K562 (cell line): ENCODE data around the gene BRCC3. TPM values are rescaled to one million over a fixed set of nuclear protein-coding genes. Genes with fewer than 3 reads are reported as not detected.
A peak's percentile ranks its signal among the peaks of the same experiment; 100 is the strongest.

Experiments used
- ADNP ChIP-seq: fragments of 200-800 bp; sonication (Bioruptor generic); IDR thresholded peaks from 2 replicates; pipeline ENCODE4 v1.6.1; 2016; ENCODE audit warnings: missing genetic modification characterization, missing compliant biosample characterization
- ATF7 ChIP-seq: fragments of 450-650 bp; IDR thresholded peaks from 2 replicates; pipeline ENCODE4 v1.7.1; 2014; ENCODE audit warnings: mild to moderate bottlenecking, moderate library complexity
- CAMTA2 ChIP-seq: fragments of 250-450 bp; sonication (Bioruptor Pico); conservative IDR thresholded peaks from 2 replicates; pipeline ENCODE4 v1.5.1; 2022
- GABPB1 ChIP-seq: sonication (generic); formaldehyde crosslinking; IDR thresholded peaks from 2 replicates; pipeline ENCODE4 v1.8.0; 2022; ENCODE audit warnings: mild to moderate bottlenecking, missing genetic modification reagents
- MCM3 ChIP-seq: fragments of 450-650 bp; IDR thresholded peaks from 2 replicates; pipeline ENCODE4 v1.6.1; 2016
- NELFE ChIP-seq: IDR thresholded peaks from 2 replicates; pipeline ENCODE4 v1.6.1; 2011; ENCODE audit warnings: mild to moderate bottlenecking; ENCODE audit not compliant: insufficient read depth, insufficient read length
- NONO ChIP-seq, 2 experiments: fragments of 200-400 bp in 1 of 2; fragments of 450-650 bp in 1 of 2; formaldehyde crosslinking in 1 of 2; IDR thresholded peaks; 2 replicates each; pipeline ENCODE4 v1.6.1; 2017; ENCODE audit warnings: low read depth in 2 of 2, mild to moderate bottlenecking in 2 of 2, moderate library complexity in 2 of 2, low read length in 1 of 2
- POLR2G ChIP-seq: fragments of 200-400 bp; formaldehyde crosslinking; IDR thresholded peaks from 2 replicates; pipeline ENCODE4 v1.6.1; 2017; ENCODE audit warnings: low read depth, mild to moderate bottlenecking, antibody characterized with exemption, low read length, moderate library complexity
- POLR2H ChIP-seq: IDR thresholded peaks from 2 replicates; pipeline ENCODE4 v1.6.1; 2016; ENCODE audit warnings: missing genetic modification characterization, low read depth, mild to moderate bottlenecking, control low read depth, missing compliant biosample characterization, moderate library complexity
- PTTG1 ChIP-seq: fragments of 450-650 bp; IDR thresholded peaks from 2 replicates; pipeline ENCODE4 v1.6.1; 2016; ENCODE audit warnings: low read depth, mild to moderate bottlenecking, missing genetic modification characterization, missing compliant biosample characterization
- SETDB1 ChIP-seq: IDR thresholded peaks from one replicate; pipeline ENCODE4 v1.6.1; 2012; ENCODE audit warnings: low read length, control low read depth, inconsistent platforms
- SRSF3 ChIP-seq: fragments of 200-400 bp; formaldehyde crosslinking; IDR thresholded peaks from 2 replicates; pipeline ENCODE4 v1.6.1; 2016; ENCODE audit warnings: mild to moderate bottlenecking, low read length, moderate library complexity; ENCODE audit not compliant: insufficient read depth
- TFAM ChIP-seq: fragments of 250-450 bp; sonication (Bioruptor Pico); conservative IDR thresholded peaks from 2 replicates; pipeline ENCODE4 v1.5.0; 2021; ENCODE audit warnings: mild to moderate bottlenecking, moderate library complexity
- ZNF232 ChIP-seq: sonication (generic); formaldehyde crosslinking; IDR thresholded peaks from 2 replicates; pipeline ENCODE4 v1.8.0; 2022; ENCODE audit warnings: mild to moderate bottlenecking, missing genetic modification reagents
- ZNF24 ChIP-seq: fragments of 450-650 bp; IDR thresholded peaks from 2 replicates; pipeline ENCODE4 v1.6.1; 2016
- ZNF316 ChIP-seq: fragments of 450-650 bp; IDR thresholded peaks from 2 replicates; pipeline ENCODE4 v1.6.1; 2016
- ZNF551 ChIP-seq: fragments of 250-450 bp; sonication (Bioruptor Pico); IDR thresholded peaks from 2 replicates; pipeline ENCODE4 v1.5.0; 2021; ENCODE audit warnings: mild to moderate bottlenecking, moderate library complexity
- ZNF644 ChIP-seq: fragments of 200-800 bp; sonication (Bioruptor generic); IDR thresholded peaks from 2 replicates; pipeline ENCODE4 v1.6.1; 2016; ENCODE audit warnings: low read depth, missing genetic modification characterization, missing compliant biosample characterization
- ZNF707 ChIP-seq: fragments of 250-450 bp; sonication (Bioruptor Pico); conservative IDR thresholded peaks from 2 replicates; pipeline ENCODE4 v1.8.0; 2022; ENCODE audit warnings: inconsistent platforms, mild to moderate bottlenecking, moderate library complexity
- ZNF717 ChIP-seq: fragments of 250-450 bp; sonication (Bioruptor Pico); IDR thresholded peaks from 2 replicates; pipeline ENCODE4 v1.5.0; 2021
- polyA plus RNA-seq, 8 experiments: library from polyadenylated mRNA; depleted of rRNA in 4 of 8; stranded (reverse) in 5 of 8; unstranded in 3 of 8; fragments of >200 nt; fragmentation: Nextera tagmentation in 2 of 8; fragmentation: Illumina TruSeq in 1 of 8; extraction: Ambion mirVana in 2 of 8; extraction: Trizol in 1 of 8; gene quantifications; 2 replicates each; pipeline versions ENCODE4 v1.2.1 to v1.2.3, GENCODE V29; 2011 to 2014; ENCODE audit warnings: inconsistent platforms in 1 of 8, missing spikeins in 1 of 8
- total RNA-seq, 7 experiments: library from RNA; depleted of rRNA in 6 of 7; stranded (reverse); fragments of >200 nt in 6 of 7; fragmentation: Illumina TruSeq in 2 of 7; extraction: Trizol in 2 of 7; gene quantifications; 2 replicates each; pipeline versions ENCODE4 v1.2.1 to v1.2.3, GENCODE V29; 2011 to 2021; ENCODE audit warnings: low replicate concordance in 1 of 7
- TF ChIP-seq, protein P1 (sequence below), 2 experiments: fragments of 450-650 bp in 1 of 2; sonication (generic) in 1 of 2; formaldehyde crosslinking in 1 of 2; IDR thresholded peaks in 1 of 2; conservative IDR thresholded peaks in 1 of 2; 2 replicates each; pipeline versions ENCODE4 v1.6.1 to v1.8.1; 2016 to 2023; ENCODE audit warnings: mild to moderate bottlenecking in 2 of 2, moderate library complexity in 2 of 2, inconsistent platforms in 1 of 2, missing genetic modification reagents in 1 of 2
- TF ChIP-seq, protein P2 (sequence below), 2 experiments: IDR thresholded peaks; 2 replicates each; pipeline ENCODE4 v1.6.1; 2011; ENCODE audit warnings: borderline replicate concordance in 1 of 2, control low read depth in 1 of 2, low read depth in 1 of 2, low read length in 1 of 2, mild to moderate bottlenecking in 1 of 2, mixed read lengths in 1 of 2, moderate library complexity in 1 of 2; ENCODE audit not compliant: insufficient read depth in 1 of 2, insufficient read length in 1 of 2, poor library complexity in 1 of 2, severe bottlenecking in 1 of 2; ENCODE audit errors: extremely low read depth in 1 of 2
- TF ChIP-seq, protein P3 (sequence below): fragments of 250-450 bp; sonication (Bioruptor Pico); IDR thresholded peaks from 2 replicates; pipeline ENCODE4 v1.8.0; 2021; ENCODE audit warnings: mild to moderate bottlenecking, moderate library complexity

The BRCC3 gene
- total and polyA plus RNA-seq, 9 of the 15 experiments (the other 6 are each of a cell fraction or from before 2014, with no cell fraction given): 9.6 to 44.8 (median 26.7) TPM

DNA sequence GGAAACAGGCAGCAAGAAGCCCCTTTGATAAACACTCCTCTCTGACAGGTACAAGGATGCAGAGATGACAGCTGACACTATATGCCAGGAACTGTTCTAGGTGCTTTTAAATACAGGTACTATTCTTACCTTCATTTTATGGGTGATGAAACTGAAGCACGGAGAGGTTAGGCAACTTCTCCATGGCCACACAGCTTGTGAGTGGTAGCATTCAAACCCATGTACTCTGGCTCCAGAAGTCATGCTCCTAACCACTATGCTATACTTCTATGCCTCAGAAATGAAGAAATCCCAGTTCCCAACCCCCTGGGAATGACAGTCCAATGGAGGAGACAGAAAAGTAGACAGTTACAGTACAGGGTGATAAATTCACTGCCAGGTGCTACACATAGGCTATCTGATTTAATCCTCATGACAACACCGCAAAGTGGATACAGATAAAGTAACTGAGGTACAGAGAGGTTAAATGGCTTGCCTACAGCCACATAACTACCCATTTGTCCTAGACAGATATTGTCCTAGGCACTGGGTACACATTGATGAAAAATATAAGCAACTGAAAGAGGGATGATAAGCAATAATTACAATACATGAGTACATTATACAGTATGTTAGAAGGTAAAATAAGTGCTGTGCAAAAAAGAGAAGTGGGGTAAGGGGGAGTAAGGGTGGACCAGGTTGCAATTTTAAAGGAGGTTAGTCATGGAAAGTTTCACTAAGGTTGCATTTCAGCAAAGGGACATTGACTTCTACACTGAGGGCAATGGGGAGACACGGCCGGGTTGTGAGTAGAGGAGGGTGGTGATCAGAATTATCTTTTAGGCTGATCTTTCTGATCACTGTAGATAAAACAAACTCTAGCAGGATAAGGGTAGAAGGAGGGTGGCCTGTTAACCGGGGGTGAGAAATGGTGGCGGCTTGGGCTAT, 47.1 kb upstream of the BRCC3 start (continued):
- TF ChIP-seq CAMTA2 (CRISPR knock-in tag) (no peak), ATF7 (no peak), TFAM (CRISPR knock-in tag) (no peak), GABPB1 (CRISPR knock-in tag) (no peak), NONO (IDR thresholded peaks at IDR 0.05; ENCODE audit: low read depth in 2 of 2, low read length in 1 of 2) (no peak), ZNF717 (no peak), ADNP (tag) (no peak), ZNF644 (tag) (no peak), POLR2H (tag) (no peak), PTTG1 (no peak), ZNF24 (no peak), ZNF316 (no peak), NELFE (no peak), POLR2G (no peak), SETDB1 (no peak), ZNF707 (no peak), ZNF232 (no peak), ZNF551 (CRISPR knock-in tag) (no peak), SRSF3 (no peak), MCM3 (no peak)
- TF ChIP-seq, protein P1, sequence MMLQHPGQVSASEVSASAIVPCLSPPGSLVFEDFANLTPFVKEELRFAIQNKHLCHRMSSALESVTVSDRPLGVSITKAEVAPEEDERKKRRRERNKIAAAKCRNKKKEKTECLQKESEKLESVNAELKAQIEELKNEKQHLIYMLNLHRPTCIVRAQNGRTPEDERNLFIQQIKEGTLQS (IDR thresholded peaks at IDR 0.05): peak; percentile 26; the same call in 1 of the 2 replicates
- TF ChIP-seq, protein P1 (CRISPR knock-in tag; conservative IDR thresholded peaks at IDR 0.05): no peak
- TF ChIP-seq, protein P2, sequence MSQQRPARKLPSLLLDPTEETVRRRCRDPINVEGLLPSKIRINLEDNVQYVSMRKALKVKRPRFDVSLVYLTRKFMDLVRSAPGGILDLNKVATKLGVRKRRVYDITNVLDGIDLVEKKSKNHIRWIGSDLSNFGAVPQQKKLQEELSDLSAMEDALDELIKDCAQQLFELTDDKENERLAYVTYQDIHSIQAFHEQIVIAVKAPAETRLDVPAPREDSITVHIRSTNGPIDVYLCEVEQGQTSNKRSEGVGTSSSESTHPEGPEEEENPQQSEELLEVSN (IDR thresholded peaks at IDR 0.05; ENCODE audit: borderline replicate concordance in 1 of 2, extremely low read depth in 1 of 2, insufficient read depth in 1 of 2, insufficient read length in 1 of 2, low read depth in 1 of 2, low read length in 1 of 2, poor library complexity in 1 of 2, severe bottlenecking in 1 of 2): no peak
- TF ChIP-seq, protein P3, sequence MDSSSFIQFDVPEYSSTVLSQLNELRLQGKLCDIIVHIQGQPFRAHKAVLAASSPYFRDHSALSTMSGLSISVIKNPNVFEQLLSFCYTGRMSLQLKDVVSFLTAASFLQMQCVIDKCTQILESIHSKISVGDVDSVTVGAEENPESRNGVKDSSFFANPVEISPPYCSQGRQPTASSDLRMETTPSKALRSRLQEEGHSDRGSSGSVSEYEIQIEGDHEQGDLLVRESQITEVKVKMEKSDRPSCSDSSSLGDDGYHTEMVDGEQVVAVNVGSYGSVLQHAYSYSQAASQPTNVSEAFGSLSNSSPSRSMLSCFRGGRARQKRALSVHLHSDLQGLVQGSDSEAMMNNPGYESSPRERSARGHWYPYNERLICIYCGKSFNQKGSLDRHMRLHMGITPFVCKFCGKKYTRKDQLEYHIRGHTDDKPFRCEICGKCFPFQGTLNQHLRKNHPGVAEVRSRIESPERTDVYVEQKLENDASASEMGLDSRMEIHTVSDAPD: no peak
